Endodermal cell (in vitro differentiated cells): ENCODE data around the gene SLC35E4. TPM values are rescaled to one million over a fixed set of nuclear protein-coding genes. Genes with fewer than 3 reads are reported as not detected.

ENCODE experiments used
- DNase-seq: peaks from one replicate; pipeline ENCODE4 v3.0.0-alpha.2; 2017
- H3K27ac ChIP-seq: 2 replicates; pipeline ENCODE4 v1.5.1; 2013; ENCODE audit warnings: mild to moderate bottlenecking, low read depth, low read length, moderate library complexity
- H3K27me3 ChIP-seq: 2 replicates; pipeline ENCODE4 v1.6.1; 2013; ENCODE audit warnings: mild to moderate bottlenecking, low read length, moderate library complexity; ENCODE audit not compliant: insufficient read depth, control insufficient read depth, poor library complexity, severe bottlenecking
- H3K36me3 ChIP-seq: 2 replicates; pipeline ENCODE4 v1.7.0; 2013; ENCODE audit warnings: mild to moderate bottlenecking, low read length, moderate library complexity; ENCODE audit not compliant: control insufficient read depth, insufficient read depth
- H3K4me1 ChIP-seq: one replicate; pipeline ENCODE4 v1.7.0; 2013; ENCODE audit warnings: low read length; ENCODE audit not compliant: control insufficient read depth, insufficient read depth
- H3K4me3 ChIP-seq: 2 replicates; pipeline ENCODE4 v1.5.1; 2013; ENCODE audit warnings: mild to moderate bottlenecking, low read length, moderate library complexity
- H3K9ac ChIP-seq: 2 replicates; pipeline ENCODE4 v1.6.1; 2013; ENCODE audit warnings: mild to moderate bottlenecking, low read length, moderate library complexity; ENCODE audit not compliant: poor library complexity, severe bottlenecking; ENCODE audit errors: extremely low read depth
- H3K9me3 ChIP-seq: 2 replicates; pipeline ENCODE4 v1.6.1; 2013; ENCODE audit warnings: mild to moderate bottlenecking, low read length, moderate library complexity; ENCODE audit not compliant: control insufficient read depth
- H3K27ac Mint-ChIP-seq: 2 replicates; pipeline ENCODE4 v1.8.0; 2020; ENCODE audit warnings: mixed read lengths
- H3K27me3 Mint-ChIP-seq: 2 replicates; pipeline ENCODE4 v1.8.0; 2021; ENCODE audit warnings: mild to moderate bottlenecking, mixed read lengths; ENCODE audit not compliant: insufficient read depth
- H3K36me3 Mint-ChIP-seq: 2 replicates; pipeline ENCODE4 v1.8.0; 2020; ENCODE audit warnings: low read depth, mixed read lengths
- H3K4me1 Mint-ChIP-seq: 2 replicates; pipeline ENCODE4 v1.8.0; 2020; ENCODE audit warnings: mixed read lengths
- H3K4me3 Mint-ChIP-seq: 2 replicates; pipeline ENCODE4 v1.8.0; 2020; ENCODE audit warnings: mild to moderate bottlenecking, moderate library complexity, mixed read lengths
- H3K9me3 Mint-ChIP-seq: 2 replicates; pipeline ENCODE4 v1.8.0; 2020; ENCODE audit warnings: mild to moderate bottlenecking, mixed read lengths
- WGBS, 2 experiments: methylation state at CpG; one replicate each; pipeline versions ENCODE4 v1.1.5 to v1.1.7; 2013; ENCODE audit warnings: missing lambda C conversion rate in 2 of 2, mixed read lengths in 1 of 2; ENCODE audit not compliant: insufficient coverage in 1 of 2, insufficient read length in 1 of 2; 5-methylcytosine and 5-hydroxymethylcytosine counted together
- total RNA-seq, 2 donors: library from RNA; stranded (reverse); fragmentation: NEBNext Ultra II Directional in 1 of 2; extraction: Animal tissue kit (Norgen Biotek cat#: 25700) in 1 of 2; gene quantifications; 2 replicates in 1 of 2; 3 replicates in 1 of 2; pipeline ENCODE4 v1.2.1, GENCODE V29; 2021
- TF ChIP-seq, protein P1 (sequence below): fragments of 200-600 bp; sonication (generic); conservative IDR thresholded peaks from 2 replicates; pipeline ENCODE4 v1.5.0; 2021; ENCODE audit warnings: antibody characterized with exemption, mild to moderate bottlenecking

SLC35E4 gene
- total RNA-seq, 2 donors from 2014 or later: 2.3 to 3.9 TPM

DNA sequence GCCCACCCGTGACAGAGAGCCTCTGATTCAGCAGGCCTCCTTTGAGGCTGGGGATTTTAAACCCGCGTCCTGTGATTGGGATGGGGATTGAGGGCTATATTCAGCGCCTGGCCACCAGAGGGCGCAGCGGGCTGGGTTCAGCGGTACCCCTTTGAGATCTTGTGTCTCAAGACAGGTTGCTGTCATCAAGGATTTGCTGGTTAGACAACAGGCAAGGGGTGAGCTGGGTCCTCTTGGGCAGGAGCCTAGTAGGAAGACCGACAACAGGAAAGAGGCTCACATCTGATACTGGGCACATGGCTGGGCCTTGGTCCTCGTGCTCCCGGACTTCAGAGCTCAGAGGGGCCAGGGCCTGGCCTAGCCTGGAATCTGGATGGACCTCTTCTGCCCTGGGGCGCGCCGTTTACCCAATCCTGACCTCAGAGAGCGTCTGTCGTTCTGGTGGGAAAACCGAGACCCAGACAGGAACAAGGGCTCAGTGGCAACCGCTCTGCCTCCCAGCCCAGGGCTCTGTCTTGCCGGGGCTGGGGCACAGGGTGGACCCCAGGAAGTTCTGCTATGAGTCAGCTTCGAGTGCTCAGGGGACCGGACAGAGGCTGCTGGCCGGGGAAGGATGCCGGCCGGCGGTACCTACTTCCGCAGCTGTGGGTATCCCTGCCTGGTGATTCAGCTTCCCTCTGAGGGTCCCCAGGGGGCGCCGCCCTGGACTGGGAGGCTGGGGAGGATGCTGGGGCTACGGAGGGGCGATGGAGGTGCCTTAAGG, 929 bp upstream of the SLC35E4 start:
- peak overlapping the region; percentile 40 for H3K4me3 ChIP-seq
- 25 to 26% methylated on average over 16 to 29 of the region's 29 CpGs for WGBS, 2 experiments
- H3K4me3 Mint-ChIP-seq: peak overlapping the region; percentile 60
- H3K27me3 ChIP-seq: no peaks in the 10 kb centered on the region
- peaks cover 16% of the 10 kb centered on the region for H3K36me3 Mint-ChIP-seq
- H3K27me3 Mint-ChIP-seq: peaks cover 6% of the 10 kb centered on the region
- peak; percentile 95 for DNase-seq
- H3K4me1 ChIP-seq: no peaks in the 10 kb centered on the region
- no peaks in the 10 kb centered on the region for H3K36me3 ChIP-seq
- H3K9me3 Mint-ChIP-seq: peaks cover 32% of the 10 kb centered on the region
- H3K27ac Mint-ChIP-seq: no peak overlapping the region
- H3K9me3 ChIP-seq: no peaks in the 10 kb centered on the region
- no peak overlapping the region for H3K9ac ChIP-seq
- peaks cover 10% of the 10 kb centered on the region for H3K4me1 Mint-ChIP-seq
- TF ChIP-seq, protein P1, sequence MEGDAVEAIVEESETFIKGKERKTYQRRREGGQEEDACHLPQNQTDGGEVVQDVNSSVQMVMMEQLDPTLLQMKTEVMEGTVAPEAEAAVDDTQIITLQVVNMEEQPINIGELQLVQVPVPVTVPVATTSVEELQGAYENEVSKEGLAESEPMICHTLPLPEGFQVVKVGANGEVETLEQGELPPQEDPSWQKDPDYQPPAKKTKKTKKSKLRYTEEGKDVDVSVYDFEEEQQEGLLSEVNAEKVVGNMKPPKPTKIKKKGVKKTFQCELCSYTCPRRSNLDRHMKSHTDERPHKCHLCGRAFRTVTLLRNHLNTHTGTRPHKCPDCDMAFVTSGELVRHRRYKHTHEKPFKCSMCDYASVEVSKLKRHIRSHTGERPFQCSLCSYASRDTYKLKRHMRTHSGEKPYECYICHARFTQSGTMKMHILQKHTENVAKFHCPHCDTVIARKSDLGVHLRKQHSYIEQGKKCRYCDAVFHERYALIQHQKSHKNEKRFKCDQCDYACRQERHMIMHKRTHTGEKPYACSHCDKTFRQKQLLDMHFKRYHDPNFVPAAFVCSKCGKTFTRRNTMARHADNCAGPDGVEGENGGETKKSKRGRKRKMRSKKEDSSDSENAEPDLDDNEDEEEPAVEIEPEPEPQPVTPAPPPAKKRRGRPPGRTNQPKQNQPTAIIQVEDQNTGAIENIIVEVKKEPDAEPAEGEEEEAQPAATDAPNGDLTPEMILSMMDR: peak; percentile 94
- peak overlapping the region; percentile 15 for H3K27ac ChIP-seq

DNA sequence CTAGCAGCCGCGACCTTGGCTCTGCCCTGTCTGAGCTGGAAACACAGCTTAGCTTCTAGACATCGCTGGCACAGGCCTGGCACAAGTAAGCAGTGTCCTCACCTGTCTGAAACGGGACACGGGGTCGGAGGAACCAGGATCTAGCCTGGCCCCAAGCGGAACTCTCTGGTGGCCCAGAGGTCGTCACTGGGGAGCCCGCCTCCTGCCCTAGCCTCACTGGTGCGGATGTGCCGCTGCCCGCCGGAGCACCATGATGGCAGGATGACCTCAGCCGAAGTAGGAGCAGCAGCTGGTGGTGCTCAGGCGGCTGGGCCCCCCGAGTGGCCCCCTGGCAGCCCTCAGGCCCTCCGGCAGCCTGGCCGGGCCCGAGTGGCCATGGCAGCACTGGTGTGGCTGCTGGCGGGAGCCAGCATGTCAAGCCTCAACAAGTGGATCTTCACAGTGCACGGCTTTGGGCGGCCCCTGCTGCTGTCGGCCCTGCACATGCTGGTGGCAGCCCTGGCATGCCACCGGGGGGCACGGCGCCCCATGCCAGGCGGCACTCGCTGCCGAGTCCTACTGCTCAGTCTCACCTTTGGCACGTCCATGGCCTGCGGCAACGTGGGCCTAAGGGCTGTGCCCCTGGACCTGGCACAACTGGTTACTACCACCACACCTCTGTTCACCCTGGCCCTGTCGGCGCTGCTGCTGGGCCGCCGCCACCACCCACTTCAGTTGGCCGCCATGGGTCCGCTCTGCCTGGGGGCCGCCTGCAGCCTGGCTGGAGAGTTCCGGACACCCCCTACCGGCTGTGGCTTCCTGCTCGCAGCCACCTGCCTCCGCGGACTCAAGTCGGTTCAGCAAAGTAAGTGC, 871 bp downstream of the SLC35E4 start:
- no peaks in the 10 kb centered on the region for H3K36me3 ChIP-seq
- Mint-ChIP-seq H3K4me1 (peaks cover 10% of the 10 kb centered on the region), H3K27me3 (peaks cover 6% of the 10 kb centered on the region), H3K36me3 (peaks cover 15% of the 10 kb centered on the region), H3K9me3 (peaks cover 26% of the 10 kb centered on the region), H3K4me3 (peak overlapping the region; percentile 60), H3K27ac (peak overlapping the region; percentile 70)
- 89 to 91% methylated on average over 21 to 45 of the region's 45 CpGs for whole genome bisulfite sequencing, 2 experiments
- H3K27me3 ChIP-seq: no peaks in the 10 kb centered on the region
- no peaks in the 10 kb centered on the region for H3K9me3 ChIP-seq
- H3K4me3 ChIP-seq: peak overlapping the region; percentile 76
- H3K4me1 ChIP-seq: no peaks in the 10 kb centered on the region
- no peak overlapping the region for H3K9ac ChIP-seq
- no peak overlapping the region for H3K27ac ChIP-seq
- TF ChIP-seq, protein P1: no peak
- peak; percentile 70 for DNase-seq

DNA sequence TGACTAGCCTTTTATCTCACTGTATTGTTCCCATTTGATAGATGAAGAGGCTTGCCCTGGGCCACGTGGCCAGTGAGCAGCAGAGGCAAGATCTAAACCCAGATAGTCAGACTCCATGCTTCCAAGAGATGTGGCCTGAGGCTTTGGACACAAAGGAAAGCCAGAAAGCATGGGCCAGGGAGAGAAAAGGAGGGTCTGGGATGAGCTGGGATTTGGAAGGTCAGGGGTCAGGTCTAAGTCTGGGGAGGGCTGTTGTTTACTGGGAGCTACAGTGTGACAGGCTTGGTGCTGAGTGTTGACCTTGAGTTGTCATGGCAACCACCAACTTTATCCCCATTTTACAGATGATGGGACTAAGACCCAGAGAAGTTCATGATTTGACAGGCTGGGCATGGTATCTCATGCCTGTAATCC, 2.1 kb downstream of the SLC35E4 start:
- Mint-ChIP-seq H3K9me3 (peaks cover 25% of the 10 kb centered on the region), H3K27me3 (peaks cover 6% of the 10 kb centered on the region), H3K36me3 (peaks cover 15% of the 10 kb centered on the region), H3K4me1 (peaks cover 10% of the 10 kb centered on the region), H3K4me3 (no peak overlapping the region), H3K27ac (peak overlapping the region; percentile 76)
- H3K9me3 ChIP-seq: no peaks in the 10 kb centered on the region
- 70% methylated on average over 1 of the region's 1 CpG; no CpG with 5 or more reads in 1 of the 2 experiments for WGBS, 2 experiments
- H3K27ac ChIP-seq: no peak overlapping the region
- H3K4me1 ChIP-seq: no peaks in the 10 kb centered on the region
- no peak overlapping the region for H3K9ac ChIP-seq
- no peak for DNase-seq
- TF ChIP-seq, protein P1: no peak
- H3K27me3 ChIP-seq: no peaks in the 10 kb centered on the region
- H3K36me3 ChIP-seq: no peaks in the 10 kb centered on the region
- no peak overlapping the region for H3K4me3 ChIP-seq
